H1 (cell line): Measurements from ENCODE around the gene PFN3. TPM values are rescaled to one million over a fixed set of nuclear protein-coding genes. Genes with fewer than 3 reads are reported as not detected.

ENCODE experiments used
- CTCF ChIA-PET: fragments of 300-600 bp; sonication (Branson Sonifier 250); formaldehyde crosslinking; loops from one replicate; lab custom pipeline; 2021; ENCODE audit not compliant: partially characterized antibody; lab: Charles Lee
- POLR2A ChIA-PET: fragments of 300-600 bp; sonication (Branson Sonifier 250); formaldehyde crosslinking; loops from one replicate; lab custom pipeline; 2021; ENCODE audit warnings: inconsistent platforms; ENCODE audit not compliant: partially characterized antibody; lab: Charles Lee
- DNase-seq, 2 experiments: peaks; one replicate each; pipeline versions ENCODE4 v3.0.0 to v3.0.0-alpha.2; 2010 to 2022; ENCODE audit warnings: low spot score in 2 of 2, low read depth in 1 of 2, mixed read lengths in 1 of 2
- FAIRE-seq: peaks from 2 replicates; lab custom pipeline; 2011; peaks lifted over from hg19 to GRCh38; lab: Jason Lieb, UNC
- H2AFZ ChIP-seq: 2 replicates; pipeline ENCODE4 v1.8.1; 2012; ENCODE audit warnings: low read length, inconsistent platforms
- H2AK5ac ChIP-seq: 2 replicates; pipeline ENCODE4 v1.6.1; 2013; ENCODE audit warnings: low read depth, low read length
- H2BK120ac ChIP-seq: replicated peaks from 2 replicates; pipeline ENCODE3; 2013; ENCODE audit warnings: low read depth, low read length, inconsistent platforms
- H2BK12ac ChIP-seq: 2 replicates; pipeline ENCODE4 v1.6.1; 2013; ENCODE audit warnings: low read depth, low read length
- H2BK15ac ChIP-seq: 2 replicates; pipeline ENCODE4 v1.6.1; 2013; ENCODE audit warnings: low read length
- H2BK20ac ChIP-seq: 2 replicates; pipeline ENCODE4 v1.6.1; 2013; ENCODE audit warnings: low read length
- H2BK5ac ChIP-seq: 2 replicates; pipeline ENCODE4 v1.6.1; 2013; ENCODE audit warnings: low read depth, low read length
- H3K14ac ChIP-seq: 2 replicates; pipeline ENCODE4 v1.6.1; 2013; ENCODE audit warnings: inconsistent platforms; ENCODE audit not compliant: insufficient read length
- H3K18ac ChIP-seq: 2 replicates; pipeline ENCODE4 v1.6.1; 2013; ENCODE audit warnings: low read length; ENCODE audit errors: extremely low read depth
- H3K23ac ChIP-seq: 2 replicates; pipeline ENCODE4 v1.6.1; 2013; ENCODE audit warnings: inconsistent platforms; ENCODE audit not compliant: insufficient read length
- H3K23me2 ChIP-seq: 2 replicates; pipeline ENCODE4 v1.6.1; 2013; ENCODE audit warnings: low read depth, low read length
- H3K27ac ChIP-seq: 2 replicates; pipeline ENCODE4 v1.6.1; 2011; ENCODE audit warnings: low read depth, low read length, inconsistent platforms
- H3K27me3 ChIP-seq, 4 experiments: replicated peaks in 1 of 4; 1 replicate in 1 of 4; 2 replicates in 3 of 4; pipeline versions ENCODE4 v1.6.1 to v1.8.1; 2011 to 2013; ENCODE audit warnings: low read length in 3 of 4, mild to moderate bottlenecking in 3 of 4, inconsistent platforms in 2 of 4, mixed read lengths in 2 of 4, moderate library complexity in 1 of 4; ENCODE audit not compliant: control insufficient read depth in 3 of 4, insufficient read depth in 3 of 4; ENCODE audit errors: extremely low read depth in 1 of 4
- H3K36me3 ChIP-seq, 4 experiments: 2 replicates each; pipeline versions ENCODE4 v1.6.1 to v1.8.1; 2011 to 2013; ENCODE audit warnings: mild to moderate bottlenecking in 4 of 4, low read length in 3 of 4, moderate library complexity in 2 of 4, control low read depth in 1 of 4, inconsistent platforms in 1 of 4; ENCODE audit not compliant: insufficient read depth in 4 of 4, control insufficient read depth in 2 of 4
- H3K4ac ChIP-seq: replicated peaks from 2 replicates; pipeline ENCODE3; 2013; ENCODE audit warnings: low read length, low read depth, mixed read lengths, inconsistent platforms; ENCODE audit not compliant: insufficient read length
- H3K4me1 ChIP-seq, 4 experiments: replicated peaks in 1 of 4; 1 replicate in 1 of 4; 2 replicates in 3 of 4; pipeline versions ENCODE4 v1.6.1 to v1.8.1; 2011 to 2013; ENCODE audit warnings: low read length in 3 of 4, inconsistent platforms in 2 of 4, mixed read lengths in 1 of 4; ENCODE audit not compliant: insufficient read depth in 4 of 4, control insufficient read depth in 3 of 4
- H3K4me2 ChIP-seq, 2 experiments: 2 replicates each; pipeline versions ENCODE4 v1.6.1 to v1.8.1; 2011 to 2013; ENCODE audit warnings: low read depth in 2 of 2, low read length in 2 of 2, control low read depth in 1 of 2, inconsistent platforms in 1 of 2, mild to moderate bottlenecking in 1 of 2; ENCODE audit not compliant: insufficient read depth in 1 of 2
- H3K4me3 ChIP-seq, 4 experiments: fragments of 200-600, 300-600 bp in 1 of 4; sonication (generic), shearing (Covaris generic), sonication (Bioruptor Twin) in 1 of 4; 2 replicates each; pipeline versions ENCODE4 v1.5.1 to v1.8.1; 2011 to 2016; ENCODE audit warnings: low read length in 4 of 4, low read depth in 3 of 4, control low read depth in 2 of 4, inconsistent platforms in 2 of 4, mild to moderate bottlenecking in 2 of 4, mixed read lengths in 1 of 4, moderate library complexity in 1 of 4; ENCODE audit not compliant: insufficient read depth in 2 of 4; ENCODE audit errors: extremely low read depth in 1 of 4
- H3K56ac ChIP-seq: replicated peaks from 2 replicates; pipeline ENCODE3; 2013; ENCODE audit warnings: low read depth, mild to moderate bottlenecking, mixed read lengths, low read length, inconsistent platforms; ENCODE audit not compliant: insufficient read length
- H3K79me1 ChIP-seq: 2 replicates; pipeline ENCODE4 v1.6.1; 2013; ENCODE audit warnings: low read depth, low read length, control low read depth
- H3K79me2 ChIP-seq, 2 experiments: 2 replicates each; pipeline versions ENCODE4 v1.6.1 to v1.8.1; 2012 to 2013; ENCODE audit warnings: low read length in 2 of 2, mild to moderate bottlenecking in 2 of 2, inconsistent platforms in 1 of 2; ENCODE audit not compliant: insufficient read depth in 2 of 2, control insufficient read depth in 1 of 2
- H3K9ac ChIP-seq, 4 experiments: replicated peaks in 1 of 4; 1 replicate in 1 of 4; 2 replicates in 3 of 4; pipeline versions ENCODE4 v1.6.1 to v1.8.1; 2011 to 2013; ENCODE audit warnings: low read depth in 3 of 4, low read length in 3 of 4, control low read depth in 2 of 4, mild to moderate bottlenecking in 2 of 4, moderate library complexity in 2 of 4, inconsistent platforms in 1 of 4; ENCODE audit errors: extremely low read depth in 1 of 4
- H3K9me3 ChIP-seq, 2 experiments: 2 replicates each; pipeline versions ENCODE4 v1.6.1 to v1.8.1; 2012 to 2013; ENCODE audit warnings: mild to moderate bottlenecking in 2 of 2, moderate library complexity in 2 of 2, control low read depth in 1 of 2, inconsistent platforms in 1 of 2, low read depth in 1 of 2, low read length in 1 of 2, mixed read lengths in 1 of 2; ENCODE audit not compliant: insufficient read depth in 2 of 2
- H4K20me1 ChIP-seq, 2 experiments: replicated peaks in 1 of 2; 2 replicates each; pipeline versions ENCODE3 to v1.8.1; 2011 to 2013; ENCODE audit warnings: inconsistent platforms in 2 of 2, low read length in 2 of 2, mild to moderate bottlenecking in 1 of 2; ENCODE audit not compliant: insufficient read depth in 2 of 2, control insufficient read depth in 1 of 2
- H4K5ac ChIP-seq: 2 replicates; pipeline ENCODE4 v1.6.1; 2013; ENCODE audit warnings: low read length, low read depth, mixed read lengths, inconsistent platforms; ENCODE audit not compliant: insufficient read length
- H4K8ac ChIP-seq: 2 replicates; pipeline ENCODE4 v1.8.0; 2013; ENCODE audit warnings: mild to moderate bottlenecking, moderate library complexity, low read length, inconsistent platforms; ENCODE audit not compliant: insufficient read depth; ENCODE audit errors: extremely low read depth
- H4K91ac ChIP-seq: replicated peaks from 2 replicates; pipeline ENCODE3; 2013; ENCODE audit warnings: low read length, mixed read lengths, inconsistent platforms; ENCODE audit not compliant: insufficient read length
- CTCF ChIP-seq, 3 experiments: IDR thresholded peaks; 1 replicate in 2 of 3; 2 replicates in 1 of 3; pipeline versions ENCODE4 v1.5.1 to v1.6.1; 2011; ENCODE audit warnings: low read length in 3 of 3, mild to moderate bottlenecking in 3 of 3, inconsistent platforms in 2 of 3, low read depth in 1 of 3, moderate library complexity in 1 of 3; ENCODE audit not compliant: insufficient read depth in 1 of 3; ENCODE audit errors: control extremely low read depth in 1 of 3
- EZH2 ChIP-seq: fragments of 200-600 bp; sonication (generic); IDR thresholded peaks from 2 replicates; pipeline ENCODE4 v1.7.1; 2012; ENCODE audit warnings: low read depth, mild to moderate bottlenecking, moderate library complexity, low read length, inconsistent platforms; ENCODE audit not compliant: severe bottlenecking
- JUND ChIP-seq: IDR thresholded peaks from 2 replicates; pipeline ENCODE4 v1.6.1; 2011; ENCODE audit warnings: mild to moderate bottlenecking, improper control_type of control experiment, low read length
- MAFK ChIP-seq: IDR thresholded peaks from 2 replicates; pipeline ENCODE4 v1.6.1; 2012; ENCODE audit warnings: low read depth, mild to moderate bottlenecking, improper control_type of control experiment, low read length
- POLR2A ChIP-seq, 2 experiments: IDR thresholded peaks; 1 replicate in 1 of 2; 2 replicates in 1 of 2; pipeline ENCODE4 v1.6.1; 2011; ENCODE audit warnings: low read depth in 2 of 2, low read length in 2 of 2, mild to moderate bottlenecking in 2 of 2; ENCODE audit errors: control extremely low read depth in 1 of 2
- SIX5 ChIP-seq: IDR thresholded peaks from 2 replicates; pipeline ENCODE4 v1.6.1; 2011; ENCODE audit warnings: mild to moderate bottlenecking, low read depth, low read length
- SP2 ChIP-seq: IDR thresholded peaks from 2 replicates; pipeline ENCODE4 v1.6.1; 2012; ENCODE audit warnings: mild to moderate bottlenecking, low read length, inconsistent platforms
- SUZ12 ChIP-seq: fragments of 200-600 bp; sonication (generic); IDR thresholded peaks from 2 replicates; pipeline ENCODE4 v1.6.1; 2012; ENCODE audit warnings: mild to moderate bottlenecking, inconsistent platforms, low read length, moderate library complexity, mixed read lengths
- TBP ChIP-seq: IDR thresholded peaks from 2 replicates; pipeline ENCODE4 v1.6.1; 2011; ENCODE audit warnings: low read depth, low read length, improper control_type of control experiment
- WGBS, 2 experiments: shearing (Covaris generic) in 1 of 2; methylation state at CpG; one replicate each; pipeline versions ENCODE4 v1.1.6 to v1.1.7; 2013 to 2015; ENCODE audit warnings: low lambda C conversion rate in 2 of 2, mixed read lengths in 2 of 2, inconsistent platforms in 1 of 2, low coverage in 1 of 2, missing lambda C conversion rate in 1 of 2; ENCODE audit not compliant: insufficient replicate concordance in 2 of 2, insufficient coverage in 1 of 2, insufficient read length in 1 of 2; ENCODE audit errors: extremely low coverage in 1 of 2, missing lambda C conversion rate in 1 of 2; 5-methylcytosine and 5-hydroxymethylcytosine counted together
- polyA plus RNA-seq, 7 experiments: library from polyadenylated mRNA; depleted of rRNA in 3 of 7; stranded (reverse) in 5 of 7; unstranded in 2 of 7; fragments of >200 nt in 5 of 7; fragments of 200-250 nt in 2 of 7; gene quantifications; 1 replicate in 5 of 7; 2 replicates in 1 of 7; 4 replicates in 1 of 7; pipeline versions ENCODE4 v1.2.1 to v1.2.3, GENCODE V29; 2011 to 2013; ENCODE audit warnings: missing spikeins in 2 of 7, mixed read lengths in 2 of 7
- total RNA-seq: library from RNA; stranded (reverse); fragmentation: NEBNext Ultra II Directional; extraction: Animal tissue kit (Norgen Biotek cat#: 25700); gene quantifications from 2 replicates; pipeline ENCODE4 v1.2.1, GENCODE V29; 2021

PFN3 gene
- total and polyA plus RNA-seq, 2 of the 8 experiments (the other 6 are each of a cell fraction or from before 2014, with no cell fraction given), result not detected

DNA sequence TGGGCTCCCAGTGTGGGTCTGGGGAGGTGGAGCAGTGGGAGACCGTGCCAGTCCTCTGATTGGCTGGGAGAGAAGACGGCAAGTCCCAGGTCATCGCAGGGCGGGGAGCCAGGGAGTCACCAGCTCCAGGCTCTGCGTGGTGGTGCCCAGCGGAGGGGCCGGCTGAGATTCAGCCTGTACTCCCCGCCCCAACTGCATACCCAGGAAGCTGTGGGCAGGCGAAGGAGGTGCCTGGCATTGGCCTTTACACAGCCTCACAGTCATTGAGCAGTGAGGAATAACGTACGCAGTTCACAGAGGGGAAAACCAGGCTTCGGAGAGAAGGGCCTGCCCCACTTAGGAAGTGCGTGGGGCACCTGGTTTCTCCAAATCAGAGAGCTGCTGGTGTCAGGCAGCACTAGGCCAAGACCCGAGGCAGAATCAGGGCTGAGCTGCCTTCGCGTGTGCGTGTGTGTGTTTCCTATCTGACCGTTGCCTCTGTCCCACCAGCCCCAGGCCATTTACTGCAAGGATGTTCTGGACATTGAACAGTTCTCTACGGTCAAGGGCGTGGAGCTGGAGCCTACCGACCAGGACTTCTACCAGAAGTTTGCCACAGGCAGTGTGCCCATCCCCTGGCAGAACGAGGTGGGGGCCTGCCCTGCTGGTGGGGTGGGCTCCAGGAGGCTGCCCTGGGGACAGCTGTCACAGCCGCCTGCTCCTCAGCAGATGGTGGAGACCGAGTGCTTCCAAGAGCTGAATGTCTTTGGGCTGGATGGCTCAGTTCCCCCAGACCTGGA is 39.9 kb upstream of the PFN3 start:
- H3K14ac ChIP-seq, result no peak overlapping the region
- ChIA-PET CTCF (interaction anchor here (1.0 to 23.6 kb wide), 10 partner anchors 8 to 105 kb away, joined by 3 to 430 read pairs (median 14); partner anchors contain the start of genes F12, GRK6, PFN3 and SLC34A1), POLR2A (interaction anchor here (5.1 to 67.5 kb wide), 4 partner anchors 17 to 50 kb away, joined by 21 to 3349 read pairs (median 302); partner anchors contain the start of genes DBN1, DOK3, GRK6 and PDLIM7)
- FAIRE-seq, result no peak
- H2BK120ac ChIP-seq, result no peak overlapping the region
- H3K27ac ChIP-seq, result peak overlapping the region; percentile 55; the same call in 1 of the 2 replicates
- 0 out of 2 replicates have a peak overlapping the region, but pooled peaks have one; percentile 24 for H2BK15ac ChIP-seq
- H2AK5ac ChIP-seq, result no peak overlapping the region; the same call in 1 of the 2 replicates
- peak overlapping the region; percentile 25 for H4K91ac ChIP-seq
- peaks cover 2 to 18% (median 7%) of the 10 kb centered on the region in 4 experiments; a peak in 5 of 8 replicates for H3K36me3 ChIP-seq
- no peak overlapping the region for H3K4me3 ChIP-seq
- no peak overlapping the region for H2AFZ ChIP-seq
- peaks cover 0 to 13% of the 10 kb centered on the region in 2 experiments for H4K20me1 ChIP-seq
- H3K4ac ChIP-seq, result no peak overlapping the region
- no peaks in the 10 kb centered on the region for H3K79me1 ChIP-seq
- no peaks in the 10 kb centered on the region for H3K23me2 ChIP-seq
- 82% methylated on average over 23 of the region's 24 CpGs; no CpG with 5 or more reads in 1 of the 2 experiments for WGBS, 2 experiments
- no peaks in the 10 kb centered on the region for H3K79me2 ChIP-seq
- no peak overlapping the region for H4K8ac ChIP-seq
- no peaks in the 10 kb centered on the region for H3K9me3 ChIP-seq
- no peak overlapping the region for H3K4me2 ChIP-seq
- H2BK12ac ChIP-seq, result no peak overlapping the region; the same call in 1 of the 2 replicates
- H3K18ac ChIP-seq, result no peak overlapping the region; the same call in 1 of the 2 replicates
- H3K4me1 ChIP-seq, result peaks cover 0 to 13% (median 6%) of the 10 kb centered on the region in 4 experiments; a peak in 5 of 7 replicates
- no peak overlapping the region; a peak in 1 of 7 replicates for H3K9ac ChIP-seq
- DNase-seq, result no peak
- peaks cover 0 to 7% (median 0%) of the 10 kb centered on the region in 4 experiments; a peak in 4 of 7 replicates for H3K27me3 ChIP-seq
- H3K23ac ChIP-seq, result no peak overlapping the region
- H2BK20ac ChIP-seq, result no peak overlapping the region
- no peak overlapping the region for H4K5ac ChIP-seq
- H2BK5ac ChIP-seq, result no peak overlapping the region
- H3K56ac ChIP-seq, result no peak overlapping the region
- TF ChIP-seq SP2 (no peak), SUZ12 (no peak), POLR2A (IDR thresholded peaks at IDR 0.05; ENCODE audit: control extremely low read depth in 1 of 2, low read depth in 2 of 2, low read length in 2 of 2) (no peak; a peak in 1 of 3 replicates), TBP (no peak), JUND (no peak), EZH2 (no peak), SIX5 (no peak), MAFK (no peak), CTCF (IDR thresholded peaks at IDR 0.05; ENCODE audit: control extremely low read depth in 1 of 3, insufficient read depth in 1 of 3, low read depth in 1 of 3, low read length in 3 of 3) (no peak)
